ENCODE measurements around the gene MLLT11.
"Not testable (repeated sequence)": the region's sequence is repeated elsewhere in the genome, so short reads cannot be mapped to it uniquely, and the experiment has no call there.

The MLLT11 gene

GRCh38 chr1:151058692-151059091 lies 1.5 kb upstream of the MLLT11 start:
- DNase-seq: no peak

- peak; percentile 76 for DNase-seq
Observed at GRCh38 chr1:151059109-151060006, 839 bp upstream of the MLLT11 start, which contains the start of gene CDC42SE1. CDC42SE1 (minus strand) TSS chr1:151059622; CDS start chr1:151055730, 3,892 bp downstream.

DNA sequence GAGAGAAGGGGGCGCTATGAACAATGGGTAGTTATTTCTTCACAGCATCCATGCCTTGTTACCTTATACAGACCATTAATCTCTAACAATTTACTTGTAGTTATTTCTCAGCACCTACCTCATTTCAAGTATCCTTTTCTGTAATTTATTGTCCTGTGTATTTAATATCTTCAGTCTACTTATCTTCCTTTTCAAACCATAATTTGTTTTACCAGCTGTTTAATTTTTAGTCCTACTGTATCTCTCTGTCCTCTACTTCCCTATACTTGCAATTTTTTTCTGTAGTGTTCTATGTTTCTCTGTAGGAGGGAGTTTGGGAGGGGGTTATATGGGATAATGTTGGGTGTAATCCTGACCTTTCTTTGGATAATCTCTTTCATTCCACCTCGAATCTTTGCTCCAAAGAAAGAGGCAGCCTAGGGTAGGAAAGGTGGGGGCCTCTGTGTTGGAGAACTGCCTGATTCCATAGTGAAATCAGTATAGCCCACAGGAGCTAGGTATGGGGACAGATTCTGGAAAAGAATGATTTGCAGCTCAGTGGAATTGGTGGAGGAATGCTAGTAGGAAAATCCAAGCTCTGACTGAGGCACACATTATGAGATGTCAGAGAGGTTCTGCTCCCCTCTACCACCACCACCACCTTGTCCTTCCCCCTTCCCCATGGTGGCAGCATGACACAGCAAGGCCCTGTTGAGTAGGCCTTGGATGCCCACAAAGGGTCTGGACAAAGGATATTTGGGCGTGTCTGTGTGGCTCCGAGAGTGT lies 642 bp downstream of the MLLT11 start:
- no peak for DNase-seq

- no peak for DNase-seq
Observed at GRCh38 chr1:151061704-151062103, 1.5 kb downstream of the MLLT11 start.

DNA sequence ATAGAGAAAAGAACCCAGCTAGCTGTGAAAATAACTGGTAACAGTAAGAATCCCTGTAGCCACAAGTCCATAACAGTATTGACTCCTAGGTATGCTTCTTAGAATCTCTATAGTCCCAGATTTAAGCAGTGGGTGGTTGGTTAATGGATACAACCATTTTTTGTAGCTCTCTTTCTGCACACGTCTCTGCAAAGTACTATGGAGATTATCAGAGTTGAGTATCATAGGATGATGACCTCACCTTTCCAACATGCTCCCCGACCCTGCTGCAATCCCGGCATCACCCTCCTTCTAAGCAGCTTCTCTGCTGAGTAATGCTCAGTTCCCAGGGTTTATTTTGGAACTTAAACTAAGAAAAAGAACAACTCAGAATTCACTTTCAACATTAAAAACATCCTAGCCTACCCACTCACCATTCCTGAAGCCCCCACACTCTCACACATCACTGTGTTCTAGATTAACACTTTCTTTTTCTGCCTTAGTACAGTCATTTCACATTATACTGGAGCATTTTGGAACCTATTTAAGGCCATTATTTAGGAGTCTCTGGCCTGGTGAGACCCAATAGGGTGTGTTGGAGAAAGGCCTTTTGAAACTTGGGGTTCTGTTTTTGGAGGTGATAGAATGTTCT lies 2.7 kb downstream of the MLLT11 start:
- no peak for DNase-seq

DNA sequence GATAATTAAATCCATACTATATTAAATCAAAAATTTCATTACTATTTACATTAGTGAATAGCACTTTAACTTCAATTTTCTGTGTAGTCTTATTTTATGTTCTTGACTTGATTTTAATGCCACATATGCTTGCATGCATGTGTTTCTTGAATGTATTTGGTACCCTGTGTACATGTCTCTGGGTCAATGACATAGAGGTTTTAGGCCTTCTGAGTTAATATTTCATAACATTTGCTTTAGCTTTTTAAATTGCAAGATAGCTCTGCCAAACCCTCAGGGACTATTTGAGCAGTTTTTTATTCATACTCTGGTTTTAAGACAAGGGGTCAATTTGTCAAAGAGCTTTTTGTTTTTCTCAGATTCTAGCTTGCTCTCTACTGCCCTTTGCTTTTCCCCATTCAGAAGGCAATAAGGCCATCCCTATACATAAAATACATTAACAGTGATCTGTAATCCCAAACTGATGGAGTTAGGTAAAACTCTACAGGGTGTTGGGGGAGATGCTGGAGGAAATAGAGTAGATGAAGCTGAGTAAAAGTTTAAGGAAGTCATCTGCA lies 5.0 kb downstream of the MLLT11 start:
- no peak for DNase-seq

GRCh38 chr1:151067185-151067584 lies 7.0 kb downstream of the MLLT11 start:
- DNase-seq: no peak

GRCh38 chr1:151069103-151069486 lies 8.9 kb downstream of the MLLT11 start:
- DNase-seq: no peak

- peak; percentile 74 for DNase-seq
Observed at GRCh38 chr1:151070474-151071276, 10.5 kb downstream of the MLLT11 start, which contains the start of gene GABPB2. GABPB2 (plus strand) TSS chr1:151070761; CDS start chr1:151088190, 17,429 bp downstream.

- DNase-seq: no peak
Observed at GRCh38 chr1:151072224-151072623, 12.0 kb downstream of the MLLT11 start.

DNA sequence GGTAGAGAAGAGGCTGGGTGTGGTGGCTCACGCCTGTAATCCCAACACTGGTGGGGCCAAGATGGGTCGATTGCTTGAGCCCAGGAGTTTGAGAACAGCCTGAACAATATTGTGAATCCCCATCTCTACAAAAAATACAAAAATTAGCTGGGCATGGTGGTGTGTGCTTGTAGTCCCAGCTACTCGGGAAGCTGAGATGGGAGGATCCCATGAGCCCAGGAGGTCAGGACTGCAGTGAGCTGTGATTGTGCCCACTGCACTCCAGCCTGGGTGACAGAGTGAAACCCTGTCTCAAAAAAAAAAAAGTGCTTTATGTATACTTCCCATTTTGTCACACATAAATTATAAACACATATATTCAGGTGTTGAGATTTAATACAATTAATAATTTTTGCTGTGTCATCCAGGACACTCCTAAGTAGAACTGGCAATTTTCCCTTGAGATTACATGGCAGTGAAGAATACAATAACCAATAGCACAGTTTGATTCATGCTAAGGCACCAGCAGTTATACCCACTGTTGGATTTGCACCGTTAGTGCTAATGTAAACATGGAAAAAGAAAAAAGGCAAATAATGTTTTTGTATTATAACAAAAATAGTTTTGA lies 25.9 kb downstream of the MLLT11 start:
- no peak for DNase-seq

GRCh38 chr1:151097426-151097825 lies 37.2 kb downstream of the MLLT11 start:
- not testable (repeated sequence) for DNase-seq

DNA sequence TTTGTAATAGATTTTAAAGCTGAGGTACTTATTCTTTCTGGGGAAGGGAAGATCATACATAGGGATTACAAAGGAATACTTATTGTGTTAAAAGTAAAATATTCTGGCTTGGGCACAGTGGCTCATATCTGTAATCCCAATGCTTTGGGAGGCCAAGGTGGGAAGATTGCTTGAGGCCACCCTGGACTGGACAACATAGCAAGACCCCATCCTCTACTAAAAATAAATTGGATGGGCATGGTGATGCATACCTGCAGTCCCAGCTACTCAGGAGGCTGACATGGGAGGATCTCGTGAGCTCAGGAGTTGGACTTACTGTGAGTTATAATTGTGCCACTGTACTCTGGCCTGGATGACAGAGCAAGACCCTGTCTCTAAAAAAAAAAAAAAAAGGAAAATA lies 37.9 kb downstream of the MLLT11 start:
- DNase-seq: no peak

DNA sequence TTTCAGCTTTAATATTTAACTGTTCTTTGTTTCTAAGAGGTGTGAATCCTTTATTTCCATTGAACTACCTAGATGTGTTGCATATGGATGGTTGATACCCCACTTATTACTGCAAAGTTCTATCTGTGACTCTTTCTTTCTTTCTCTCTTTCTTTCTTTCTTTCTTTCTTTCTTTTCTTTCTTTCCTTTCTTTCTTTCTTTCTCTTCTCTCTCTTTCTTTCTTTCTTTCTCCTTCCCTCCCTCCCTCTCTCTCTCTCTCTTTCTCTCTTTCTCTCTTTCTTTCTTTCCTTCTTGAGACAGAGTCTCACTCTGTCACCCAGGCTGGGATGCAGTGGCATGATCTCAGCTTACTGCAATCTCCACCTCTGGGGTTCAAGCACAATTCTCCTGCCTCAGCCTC lies 44.4 kb downstream of the MLLT11 start:
- DNase-seq: no peak

DNA sequence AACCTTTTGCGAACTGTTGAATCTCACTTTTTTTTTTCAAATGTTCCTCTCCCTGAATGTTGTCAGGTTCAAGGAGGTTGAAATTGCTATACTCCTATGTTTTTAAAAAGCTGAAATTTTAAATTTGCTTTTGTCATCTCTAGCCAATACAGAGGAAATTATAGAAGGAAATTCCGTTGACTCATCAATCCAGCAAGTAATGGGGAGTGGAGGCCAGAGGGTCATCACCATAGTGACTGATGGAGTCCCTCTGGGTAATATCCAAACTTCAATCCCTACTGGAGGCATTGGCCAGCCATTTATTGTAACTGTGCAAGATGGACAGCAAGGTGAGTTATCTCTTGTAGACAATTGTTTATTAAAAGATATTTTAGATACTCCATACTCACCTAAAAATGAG lies 46.7 kb downstream of the MLLT11 start:
- DNase-seq: no peak

DNA sequence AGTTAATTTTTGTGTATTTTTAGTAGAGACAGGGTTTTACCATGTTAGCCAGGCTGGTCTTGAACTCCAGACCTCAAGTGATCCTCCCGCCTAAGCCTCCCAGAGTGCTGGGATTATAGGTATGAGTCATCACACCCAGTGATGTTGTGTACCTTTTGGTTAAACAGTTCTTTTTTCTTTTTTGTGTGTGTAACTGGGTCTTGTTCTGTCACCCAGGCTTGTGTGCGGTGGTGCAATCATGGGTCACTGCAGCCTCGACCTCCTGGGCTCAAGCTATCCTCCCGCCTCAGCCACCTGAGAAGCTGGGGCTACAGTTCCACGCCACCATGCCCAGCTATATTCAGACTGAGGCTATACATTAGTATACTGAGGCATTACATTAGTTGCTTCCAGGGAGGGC lies 48.1 kb downstream of the MLLT11 start:
- no peak for DNase-seq

GRCh38 chr1:151113877-151114276 lies 53.7 kb downstream of the MLLT11 start:
- no peak for DNase-seq
